Esophagus muscularis mucosa (tissue), 3 donors: Measurements from ENCODE around the gene C20orf173.

Experiments
- POLR2A ChIP-seq: fragments of 450-650 bp; IDR thresholded peaks from one replicate; pipeline ENCODE4 v1.6.1; 2017; ENCODE audit warnings: antibody characterized with exemption, moderate library complexity, mild to moderate bottlenecking, low read depth
- TF ChIP-seq, protein P1 (sequence below), 3 experiments: fragments of 200-600 bp in 2 of 3; fragments of 450-650 bp in 1 of 3; sonication (generic) in 2 of 3; IDR thresholded peaks; one replicate each; pipeline ENCODE4 v1.5.1; 2017 to 2019; ENCODE audit warnings: antibody characterized with exemption in 3 of 3, mild to moderate bottlenecking in 2 of 3, moderate library complexity in 1 of 3

- TF ChIP-seq, protein P1, sequence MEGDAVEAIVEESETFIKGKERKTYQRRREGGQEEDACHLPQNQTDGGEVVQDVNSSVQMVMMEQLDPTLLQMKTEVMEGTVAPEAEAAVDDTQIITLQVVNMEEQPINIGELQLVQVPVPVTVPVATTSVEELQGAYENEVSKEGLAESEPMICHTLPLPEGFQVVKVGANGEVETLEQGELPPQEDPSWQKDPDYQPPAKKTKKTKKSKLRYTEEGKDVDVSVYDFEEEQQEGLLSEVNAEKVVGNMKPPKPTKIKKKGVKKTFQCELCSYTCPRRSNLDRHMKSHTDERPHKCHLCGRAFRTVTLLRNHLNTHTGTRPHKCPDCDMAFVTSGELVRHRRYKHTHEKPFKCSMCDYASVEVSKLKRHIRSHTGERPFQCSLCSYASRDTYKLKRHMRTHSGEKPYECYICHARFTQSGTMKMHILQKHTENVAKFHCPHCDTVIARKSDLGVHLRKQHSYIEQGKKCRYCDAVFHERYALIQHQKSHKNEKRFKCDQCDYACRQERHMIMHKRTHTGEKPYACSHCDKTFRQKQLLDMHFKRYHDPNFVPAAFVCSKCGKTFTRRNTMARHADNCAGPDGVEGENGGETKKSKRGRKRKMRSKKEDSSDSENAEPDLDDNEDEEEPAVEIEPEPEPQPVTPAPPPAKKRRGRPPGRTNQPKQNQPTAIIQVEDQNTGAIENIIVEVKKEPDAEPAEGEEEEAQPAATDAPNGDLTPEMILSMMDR (IDR thresholded peaks at IDR 0.05) = no peak
- TF ChIP-seq POLR2A = no peak
These were observed 10.5 kb downstream of the C20orf173 start for GRCh38 chr20:35518955-35519354.
